Spleen (tissue), 13 donors: ENCODE measurements around the gene RNF180. TPM values are rescaled to one million over a fixed set of nuclear protein-coding genes. Genes with fewer than 3 reads are reported as not detected.

Experiments used
- DNase-seq: peaks from one replicate; pipeline ENCODE4 v3.0.0-alpha.2; 2020
- H3K27ac ChIP-seq, 8 donors: fragments of 200-600 bp; sonication (generic) in 7 of 8; 1 replicate in 4 of 8; 2 replicates in 4 of 8; pipeline versions ENCODE4 v1.5.0 to v1.8.0; 2016 to 2021; ENCODE audit warnings: inconsistent platforms in 4 of 8, mild to moderate bottlenecking in 4 of 8, moderate library complexity in 1 of 8
- H3K27me3 ChIP-seq, 7 donors: fragments of 200-600 bp; sonication (generic) in 6 of 7; replicated peaks in 1 of 7; 1 replicate in 4 of 7; 2 replicates in 3 of 7; pipeline versions ENCODE4 v1.5.0 to v1.8.0; 2016 to 2021; ENCODE audit warnings: inconsistent platforms in 3 of 7, mild to moderate bottlenecking in 1 of 7
- H3K36me3 ChIP-seq, 6 donors: fragments of 200-600 bp; sonication (generic) in 5 of 6; 1 replicate in 4 of 6; 2 replicates in 2 of 6; pipeline versions ENCODE4 v1.5.0 to v1.8.0; 2016 to 2021; ENCODE audit warnings: inconsistent platforms in 2 of 6
- H3K4me1 ChIP-seq, 6 donors: fragments of 200-600 bp; sonication (generic) in 5 of 6; 1 replicate in 3 of 6; 2 replicates in 3 of 6; pipeline versions ENCODE4 v1.5.0 to v1.8.0; 2016 to 2021; ENCODE audit warnings: inconsistent platforms in 3 of 6
- H3K4me3 ChIP-seq, 8 donors: fragments of 200-600 bp; sonication (generic) in 7 of 8; 1 replicate in 4 of 8; 2 replicates in 4 of 8; pipeline versions ENCODE4 v1.5.0 to v1.8.0; 2016 to 2021; ENCODE audit warnings: inconsistent platforms in 4 of 8, mild to moderate bottlenecking in 4 of 8, moderate library complexity in 2 of 8
- H3K9me3 ChIP-seq, 8 donors: fragments of 200-600 bp; sonication (generic) in 7 of 8; 1 replicate in 4 of 8; 2 replicates in 4 of 8; pipeline versions ENCODE4 v1.5.0 to v1.8.0; 2016 to 2021; ENCODE audit warnings: inconsistent platforms in 4 of 8
- CTCF ChIP-seq, 11 experiments: fragments of 200-600 bp in 7 of 11; fragments of 450-650 bp in 4 of 11; sonication (generic) in 4 of 11; IDR thresholded peaks in 8 of 11; conservative IDR thresholded peaks in 3 of 11; 1 replicate in 7 of 11; 2 replicates in 4 of 11; pipeline versions ENCODE4 v1.4.0 to v1.8.0; 2016 to 2021; ENCODE audit warnings: antibody characterized with exemption in 11 of 11, inconsistent platforms in 4 of 11, mild to moderate bottlenecking in 1 of 11
- POLR2A ChIP-seq, 3 donors: fragments of 450-650 bp; IDR thresholded peaks; one replicate each; pipeline ENCODE4 v1.5.1; 2017; ENCODE audit warnings: antibody characterized with exemption in 3 of 3, mild to moderate bottlenecking in 1 of 3
- POLR2AphosphoS5 ChIP-seq, 3 donors: sonication (generic); formaldehyde crosslinking; IDR thresholded peaks; one replicate each; pipeline ENCODE4 v1.5.1; 2017; ENCODE audit warnings: antibody characterized with exemption in 3 of 3
- WGBS, 5 donors: extraction: QIAGEN DNeasy Blood & Tissue Kit in 3 of 5; methylation state at CpG; one replicate each; pipeline versions ENCODE4 v1.1.5 to v1.1.7; 2013 to 2018; 5-methylcytosine and 5-hydroxymethylcytosine counted together
- intact Hi-C: fragments of 100-400 bp; cut with DNase I; formaldehyde crosslinking; loops from one replicate; pipeline ENCODE4 v1.15.0; 2023; ENCODE audit warnings: low total_unique reads
- long read RNA-seq, 2 donors: transcript quantifications; one replicate each; lab custom pipeline, GENCODE V29; 2026
- polyA plus RNA-seq, 3 donors: library from polyadenylated mRNA; stranded (reverse); fragments of 200-250 nt; gene quantifications; one replicate each; pipeline ENCODE4 v1.2.1, GENCODE V29; 2013
- total RNA-seq, 7 donors: library from RNA; depleted of rRNA in 3 of 7; stranded (reverse); fragments of >200 nt in 3 of 7; fragmentation: NEBNext Ultra II Directional in 4 of 7; extraction: Animal tissue kit (Norgen Biotek cat#: 25700) in 4 of 7; gene quantifications; one replicate each; pipeline versions ENCODE4 v1.1.0 to v1.2.1, GENCODE V29; 2016 to 2021
- donor health status: healthy with polysubstance abuse.
- donor health status: DM: no; HTN: no; CAD: no; lungs with moderate emphysema.
- donor health status: DM: no; HTN: no; CAD: no.
- donor health status: Bipolar disorder and iron deficiency.
- donor health status: healthy.
- donor health status: DM: no; HTN: no; CAD: no.
- donor health status: DM: yes; HTN: yes; CAD: no.

The RNF180 gene
- total RNA-seq, result 10 to 100 TPM in 4 of 7 donors, 1 to 10 TPM in 3; 6.4 to 18.3 (median 12.1) TPM
- 1 to 10 TPM in 1 of 3 donors, under 1 TPM in 2; 0.72 to 1.2 (median 0.77) TPM for polyA plus RNA-seq
- long read RNA-seq, donor 1, result 0 reads
- long read RNA-seq, donor 2, result 0 reads

- Histone ChIP-seq H3K36me3 (no peaks in the 10 kb centered on the region), H3K9me3 (no peaks in the 10 kb centered on the region), H3K4me1 (peaks cover 0 to 20% (median 0%) of the 10 kb centered on the region in 6 donors), H3K27ac (peak within 1 kb of the TSS; percentile 48 to 82 (median 73)), H3K4me3 (peak within 1 kb of the TSS; percentile 43 to 78 (median 54)), H3K27me3 (peaks cover 0 to 43% (median 20%) of the 10 kb centered on the region in 7 donors)
- intact Hi-C loops, result no loop called here
- TF ChIP-seq CTCF (IDR thresholded peaks at IDR 0.05 in 8 of 11, conservative IDR thresholded peaks at IDR 0.05 in 3 of 11) (no peak), POLR2AphosphoS5 (IDR thresholded peaks at IDR 0.05) (peak in 2 of 3 donors; percentile 57 to 68), POLR2A (IDR thresholded peaks at IDR 0.05) (no peak)
- 2 to 10% (median 4%) methylated on average over 33 to 88 of the region's 88 CpGs for WGBS, 5 donors
- DNase-seq, result peak; percentile 78
Observed at GRCh38 chr5:64165500-64166200, at the start of gene RNF180. TSS of gene RNF180 (plus strand) at chr5:64165843. CDS start at chr5:64200808, 34,965 bp downstream.

- no peaks in the 10 kb centered on the region for H3K9me3 ChIP-seq
- no peak overlapping the region for H3K27ac ChIP-seq
- no peak for DNase-seq
- H3K27me3 ChIP-seq, result no peaks in the 10 kb centered on the region
- H3K4me3 ChIP-seq, result no peak overlapping the region
- TF ChIP-seq POLR2A (IDR thresholded peaks at IDR 0.05), result no peak
- TF ChIP-seq CTCF (IDR thresholded peaks at IDR 0.05 in 8 of 11, conservative IDR thresholded peaks at IDR 0.05 in 3 of 11), result no peak
- no peak for TF ChIP-seq POLR2AphosphoS5 (IDR thresholded peaks at IDR 0.05)
- 33 to 63% (median 42%) methylated on average over 1 of the region's 1 CpG for WGBS, 5 donors
- no peaks in the 10 kb centered on the region for H3K36me3 ChIP-seq
- intact Hi-C loops, result no loop called here
- no peaks in the 10 kb centered on the region for H3K4me1 ChIP-seq
Observed at GRCh38 chr5:64125521-64125920, 40.1 kb upstream of the RNF180 start.

GRCh38 chr5:64126202-64126741 is 39.4 kb upstream of the RNF180 start:
- no peak for DNase-seq
- no peak for TF ChIP-seq POLR2A (IDR thresholded peaks at IDR 0.05)
- TF ChIP-seq CTCF (IDR thresholded peaks at IDR 0.05 in 8 of 11, conservative IDR thresholded peaks at IDR 0.05 in 3 of 11), result no peak
- no peak for TF ChIP-seq POLR2AphosphoS5 (IDR thresholded peaks at IDR 0.05)
- Histone ChIP-seq H3K36me3 (no peaks in the 10 kb centered on the region), H3K9me3 (no peaks in the 10 kb centered on the region), H3K4me3 (no peak overlapping the region), H3K27me3 (no peaks in the 10 kb centered on the region), H3K4me1 (no peaks in the 10 kb centered on the region), H3K27ac (no peak overlapping the region)
- intact Hi-C loops, result no loop called here

- no peak for TF ChIP-seq POLR2AphosphoS5 (IDR thresholded peaks at IDR 0.05)
- TF ChIP-seq POLR2A (IDR thresholded peaks at IDR 0.05), result no peak
- no peak for TF ChIP-seq CTCF (IDR thresholded peaks at IDR 0.05 in 8 of 11, conservative IDR thresholded peaks at IDR 0.05 in 3 of 11)
- 82 to 88% (median 84%) methylated on average over 3 of the region's 3 CpGs for WGBS, 5 donors
- Histone ChIP-seq H3K4me1 (no peaks in the 10 kb centered on the region), H3K27me3 (no peaks in the 10 kb centered on the region), H3K9me3 (peaks cover 0 to 6% (median 0%) of the 10 kb centered on the region in 8 donors), H3K4me3 (no peak overlapping the region), H3K27ac (no peak overlapping the region), H3K36me3 (no peaks in the 10 kb centered on the region)
- intact Hi-C loops, result loop anchor here (10.0 kb wide), 1 partner anchor 475 kb away; no protein-coding TSS in a partner anchor
- no peak for DNase-seq
Observed at GRCh38 chr5:64140018-64140417, 25.6 kb upstream of the RNF180 start.
